Measurements from ENCODE around the gene NQO2. TPM values are rescaled to one million over a fixed set of nuclear protein-coding genes. Genes with fewer than 3 reads are reported as not detected.
A peak's percentile ranks its signal among the peaks of the same experiment; 100 is the strongest.

NQO2 gene
- total RNA-seq, 1 experiment from 2014 or later: 26.8 TPM

DNA sequence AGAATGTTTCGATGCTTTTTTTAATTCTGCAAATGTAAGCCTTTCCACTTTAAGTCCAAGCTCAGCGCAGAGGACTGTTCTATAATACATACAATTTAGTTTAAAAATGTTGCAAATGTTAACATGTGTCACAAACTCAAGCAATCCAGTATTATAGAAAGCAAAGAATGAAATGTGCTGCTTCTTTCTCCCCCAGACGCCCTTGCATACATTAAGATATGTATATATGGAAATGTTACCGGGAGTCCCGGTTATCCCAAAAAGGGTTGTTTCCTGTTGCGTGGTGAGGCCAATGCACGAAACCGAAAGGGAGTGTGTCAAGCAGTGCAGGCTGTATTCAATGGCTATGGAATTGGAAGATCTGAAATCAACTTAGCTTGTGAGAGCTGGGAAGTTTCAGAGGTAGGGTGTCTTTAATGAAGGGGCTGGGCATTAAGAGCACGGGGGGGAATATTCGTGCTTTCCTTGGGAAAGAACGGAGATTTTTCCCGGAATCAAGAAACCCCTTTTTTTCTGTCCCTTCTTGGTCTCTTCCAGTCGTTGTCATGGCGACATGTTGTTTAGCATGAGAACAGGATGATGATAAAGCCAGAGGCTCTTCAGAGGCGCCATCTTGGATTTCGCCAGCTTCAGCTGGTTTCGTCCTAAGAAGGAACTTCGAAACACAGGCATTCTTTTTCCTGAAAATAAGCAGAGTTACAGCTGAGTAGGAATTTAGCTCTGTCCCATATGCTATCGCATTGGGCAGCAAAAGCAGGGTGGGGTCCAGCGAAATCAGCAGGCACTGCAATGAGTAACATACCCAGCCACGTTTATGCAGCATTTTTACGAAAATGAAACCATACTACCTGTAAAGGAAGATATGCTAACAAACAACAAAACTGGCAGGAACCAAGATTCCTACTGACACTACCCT is 10.1 kb upstream of the NQO2 start:
- POLR2A ChIA-PET (ENCODE audit: unreplicated experiment): interaction anchor here (0.6 to 1.6 kb wide), 9 partner anchors 9 to 1001 kb away, joined by 3 to 16 read pairs (median 6); no protein-coding TSS in a partner anchor
- H3K4me3 ChIP-seq (ENCODE audit: low read length): peak overlapping the region; percentile 76

DNA sequence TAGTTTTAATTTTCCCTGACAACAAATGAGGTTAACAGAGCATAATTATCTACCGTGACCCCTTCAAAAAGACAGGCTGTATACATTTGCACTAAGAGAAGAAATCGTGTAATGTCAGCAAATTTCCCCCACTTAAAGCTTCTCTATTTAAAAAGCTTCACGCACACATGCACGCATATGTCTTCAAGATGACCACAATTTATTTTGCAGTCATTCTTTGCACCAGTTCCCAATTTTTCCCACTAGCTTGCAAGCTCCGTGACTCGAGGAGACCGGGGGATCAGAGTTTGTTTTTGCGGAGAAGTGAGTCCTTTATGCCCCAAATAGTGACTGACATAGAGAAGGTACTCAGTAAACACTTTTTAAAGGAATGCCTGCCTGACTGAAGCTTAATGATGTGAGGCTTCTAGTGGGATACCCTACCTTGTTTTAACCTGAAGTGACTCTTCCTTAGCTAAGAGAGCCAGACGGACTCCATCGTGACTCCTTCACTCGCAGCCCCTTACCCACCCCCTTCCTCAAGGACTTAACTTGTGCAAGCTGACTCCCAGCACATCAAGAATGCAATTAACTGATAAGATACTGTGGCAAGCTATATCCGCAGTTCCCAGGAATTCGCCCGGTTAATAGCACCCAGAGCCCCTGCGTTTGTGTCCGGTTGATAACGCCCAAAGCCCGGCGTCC is 9.3 kb upstream of the NQO2 start:
- H3K9ac ChIP-seq (ENCODE audit: low read length): peak overlapping the region; percentile 95
- no peak for TF ChIP-seq CTCF (conservative IDR thresholded peaks at IDR 0.05; ENCODE audit: low read depth, low read length)
- no peak for TF ChIP-seq EZH2phosphoT487 (IDR thresholded peaks at IDR 0.05; ENCODE audit: borderline replicate concordance, low read length)
- no peak for TF ChIP-seq EZH2 (IDR thresholded peaks at IDR 0.05; ENCODE audit: low read length, unreplicated experiment)
- H3K4me1 ChIP-seq (ENCODE audit: insufficient read depth, low read length): peaks cover 29% of the 10 kb centered on the region
- no peaks in the 10 kb centered on the region for H4K20me1 ChIP-seq (ENCODE audit: low read length)
- no peak for ATAC-seq
- H3K4me2 ChIP-seq (ENCODE audit: low read length): peak overlapping the region; percentile 93
- H3F3A ChIP-seq (ENCODE audit: low read length, unreplicated experiment): peaks cover 17% of the 10 kb centered on the region
- no peaks in the 10 kb centered on the region for H3K36me3 ChIP-seq (ENCODE audit: low read depth, low read length)
- intact Hi-C loops (cut with micrococcal nuclease): loop anchor here (1.0 to 10.0 kb wide), 2 partner anchors 9 to 264 kb away; partner anchors contain the start of genes NQO2 and PSMG4
- BruUV-seq (replicated peaks): TSS peak; percentile 88
- POLR2A ChIA-PET (ENCODE audit: unreplicated experiment): interaction anchor here (0.6 to 1.0 kb wide), 4 partner anchors 9 to 63 kb away, joined by 3 to 14 read pairs (median 7); no protein-coding TSS in a partner anchor
- CTCF ChIA-PET: interaction anchor here (0.7 to 5.2 kb wide), 3 partner anchors 38 to 150 kb away, joined by 3 to 71 read pairs (median 12); no protein-coding TSS in a partner anchor
- H2AFZ ChIP-seq (ENCODE audit: low read length): peak overlapping the region; percentile 68
- no peaks in the 10 kb centered on the region for H3K27me3 ChIP-seq (ENCODE audit: low read length)
- peak; percentile 37 for DNase-seq
- peak overlapping the region; percentile 97 for H3K27ac ChIP-seq (ENCODE audit: low read length)
- no peaks in the 10 kb centered on the region for H3K9me2 ChIP-seq (replicated peaks; ENCODE audit: low read length)
- peak overlapping the region; percentile 76 for H3K4me3 ChIP-seq (ENCODE audit: low read length)
- no peaks in the 10 kb centered on the region for H3K79me2 ChIP-seq (ENCODE audit: low read length)
- H3K9me3 ChIP-seq (ENCODE audit: low read length): no peaks in the 10 kb centered on the region

More for the DNA sequence above, 10.1 kb upstream of the NQO2 start:
- CTCF ChIA-PET: interaction anchor here (0.5 to 5.2 kb wide), 10 partner anchors 10 to 251 kb away, joined by 3 to 71 read pairs (median 4); partner anchors contain the start of gene NQO2
- H3K27ac ChIP-seq (ENCODE audit: low read length): peak overlapping the region; percentile 97
- peaks cover 17% of the 10 kb centered on the region for H3F3A ChIP-seq (ENCODE audit: low read length, unreplicated experiment)
- TF ChIP-seq EZH2 (IDR thresholded peaks at IDR 0.05; ENCODE audit: low read length, unreplicated experiment): no peak
- no peak for TF ChIP-seq EZH2phosphoT487 (IDR thresholded peaks at IDR 0.05; ENCODE audit: borderline replicate concordance, low read length)
- peak; percentile 23; the same call in 1 of the 2 replicates for TF ChIP-seq CTCF (conservative IDR thresholded peaks at IDR 0.05; ENCODE audit: low read depth, low read length)
- H3K79me2 ChIP-seq (ENCODE audit: low read length): no peaks in the 10 kb centered on the region
- H3K9ac ChIP-seq (ENCODE audit: low read length): peak overlapping the region; percentile 95
- no peaks in the 10 kb centered on the region for H4K20me1 ChIP-seq (ENCODE audit: low read length)
- intact Hi-C loops (cut with micrococcal nuclease): loop anchor here (1.0 to 10.0 kb wide), 8 partner anchors 10 to 265 kb away; partner anchors contain the start of genes NQO2, PSMG4 and SERPINB6
- no peaks in the 10 kb centered on the region for H3K36me3 ChIP-seq (ENCODE audit: low read depth, low read length)
- H3K4me2 ChIP-seq (ENCODE audit: low read length): peak overlapping the region; percentile 93
- TSS peak; percentile 54 for BruUV-seq (replicated peaks)
- no peaks in the 10 kb centered on the region for H3K9me3 ChIP-seq (ENCODE audit: low read length)
- H3K27me3 ChIP-seq (ENCODE audit: low read length): no peaks in the 10 kb centered on the region
- DNase-seq (peak; percentile 98), ATAC-seq (peak; percentile 58)
- H3K4me1 ChIP-seq (ENCODE audit: insufficient read depth, low read length): peaks cover 36% of the 10 kb centered on the region
- H2AFZ ChIP-seq (ENCODE audit: low read length): peak overlapping the region; percentile 68
- no peaks in the 10 kb centered on the region for H3K9me2 ChIP-seq (replicated peaks; ENCODE audit: low read length)

Measured in PC-3 (cell line).